Mesenchymal stem cell (in vitro differentiated cells and primary cell): ENCODE measurements around the gene GPC1.

Experiments used
- DNase-seq: peaks from one replicate; pipeline ENCODE4 v3.0.0-alpha.2; 2013
- H2AFZ ChIP-seq: one replicate; pipeline ENCODE4 v1.6.1; 2013; ENCODE audit warnings: low read depth, mild to moderate bottlenecking, control low read depth, inconsistent platforms, low read length, moderate library complexity
- H2AK5ac ChIP-seq: 2 replicates; pipeline ENCODE4 v1.6.1; 2013; ENCODE audit warnings: low read length, moderate library complexity, mild to moderate bottlenecking, inconsistent platforms; ENCODE audit not compliant: severe bottlenecking
- H2BK120ac ChIP-seq: one replicate; pipeline ENCODE4 v1.6.1; 2013; ENCODE audit warnings: low read depth, mild to moderate bottlenecking, inconsistent platforms, low read length, moderate library complexity
- H2BK12ac ChIP-seq, 2 experiments: one replicate each; pipeline ENCODE4 v1.6.1; 2013; ENCODE audit warnings: inconsistent platforms in 2 of 2, low read length in 2 of 2, mild to moderate bottlenecking in 2 of 2, moderate library complexity in 2 of 2, control low read depth in 1 of 2
- H2BK15ac ChIP-seq: one replicate; pipeline ENCODE4 v1.6.1; 2013; ENCODE audit warnings: mild to moderate bottlenecking, low read depth, inconsistent platforms; ENCODE audit not compliant: poor library complexity, severe bottlenecking
- H2BK5ac ChIP-seq: 2 replicates; pipeline ENCODE4 v1.6.1; 2013; ENCODE audit warnings: low read depth, mild to moderate bottlenecking, low read length, control low read depth, inconsistent platforms; ENCODE audit not compliant: poor library complexity, severe bottlenecking
- H3K14ac ChIP-seq, 2 experiments: one replicate each; pipeline ENCODE4 v1.6.1; 2013; ENCODE audit warnings: inconsistent platforms in 2 of 2, low read length in 2 of 2, control low read depth in 1 of 2, mild to moderate bottlenecking in 1 of 2, moderate library complexity in 1 of 2
- H3K18ac ChIP-seq, 2 experiments: one replicate each; pipeline ENCODE4 v1.6.1; 2013; ENCODE audit warnings: inconsistent platforms in 2 of 2, low read length in 2 of 2, control low read depth in 1 of 2, low read depth in 1 of 2, mild to moderate bottlenecking in 1 of 2
- H3K23ac ChIP-seq, 2 experiments: one replicate each; pipeline ENCODE4 v1.6.1; 2013; ENCODE audit warnings: inconsistent platforms in 2 of 2, low read length in 2 of 2, mild to moderate bottlenecking in 2 of 2, moderate library complexity in 2 of 2, control low read depth in 1 of 2
- H3K27ac ChIP-seq: 2 replicates; pipeline ENCODE4 v1.5.1; 2013; ENCODE audit warnings: mild to moderate bottlenecking, moderate library complexity, low read length, control low read depth, inconsistent platforms; ENCODE audit not compliant: poor library complexity, severe bottlenecking
- H3K27me3 ChIP-seq, 2 experiments: 2 replicates each; pipeline versions ENCODE4 v1.6.1 to v1.7.0; 2013; ENCODE audit warnings: low read length in 2 of 2, mild to moderate bottlenecking in 2 of 2, moderate library complexity in 2 of 2, control low read depth in 1 of 2, inconsistent platforms in 1 of 2; ENCODE audit not compliant: control insufficient read depth in 1 of 2, insufficient read depth in 1 of 2
- H3K36me3 ChIP-seq, 2 experiments: 2 replicates each; pipeline versions ENCODE4 v1.6.1 to v1.7.0; 2013; ENCODE audit warnings: low read length in 2 of 2, control low read depth in 1 of 2, inconsistent platforms in 1 of 2, low read depth in 1 of 2, mild to moderate bottlenecking in 1 of 2; ENCODE audit not compliant: insufficient read depth in 2 of 2, control insufficient read depth in 1 of 2
- H3K4ac ChIP-seq, 2 experiments: one replicate each; pipeline ENCODE4 v1.6.1; 2013; ENCODE audit warnings: inconsistent platforms in 2 of 2, low read length in 2 of 2, mild to moderate bottlenecking in 2 of 2, moderate library complexity in 2 of 2, control low read depth in 1 of 2, low read depth in 1 of 2
- H3K4me1 ChIP-seq: 2 replicates; pipeline ENCODE4 v1.6.1; 2013; ENCODE audit warnings: low read depth, low read length, control low read depth; ENCODE audit not compliant: control insufficient read depth, insufficient read depth
- H3K4me2 ChIP-seq: 2 replicates; pipeline ENCODE4 v1.6.1; 2013; ENCODE audit warnings: low read length, mild to moderate bottlenecking, inconsistent platforms; ENCODE audit not compliant: poor library complexity, severe bottlenecking
- H3K4me3 ChIP-seq, 2 experiments: 2 replicates each; pipeline versions ENCODE4 v1.5.1 to v1.7.0; 2013; ENCODE audit warnings: low read length in 2 of 2, mild to moderate bottlenecking in 2 of 2, control low read depth in 1 of 2, low read depth in 1 of 2; ENCODE audit not compliant: insufficient read depth in 1 of 2
- H3K79me1 ChIP-seq: replicated peaks from 2 replicates; pipeline ENCODE4 v1.6.1; 2013; ENCODE audit warnings: mild to moderate bottlenecking, control low read depth, low read length, inconsistent platforms; ENCODE audit not compliant: poor library complexity, severe bottlenecking
- H3K9ac ChIP-seq: 2 replicates; pipeline ENCODE4 v1.7.0; 2013; ENCODE audit warnings: mild to moderate bottlenecking, low read length, moderate library complexity
- H3K9me3 ChIP-seq: 2 replicates; pipeline ENCODE4 v1.7.0; 2013; ENCODE audit warnings: mild to moderate bottlenecking, low read length; ENCODE audit not compliant: control insufficient read depth
- H4K8ac ChIP-seq: one replicate; pipeline ENCODE4 v1.6.1; 2013; ENCODE audit warnings: inconsistent platforms, mild to moderate bottlenecking, low read length, moderate library complexity
- H4K91ac ChIP-seq: one replicate; pipeline ENCODE4 v1.6.1; 2013; ENCODE audit warnings: mild to moderate bottlenecking, low read length, inconsistent platforms
- WGBS: methylation state at CpG from one replicate; pipeline ENCODE4 v1.1.7; 2013; ENCODE audit warnings: mixed read lengths; 5-methylcytosine and 5-hydroxymethylcytosine counted together

GPC1 gene

DNA sequence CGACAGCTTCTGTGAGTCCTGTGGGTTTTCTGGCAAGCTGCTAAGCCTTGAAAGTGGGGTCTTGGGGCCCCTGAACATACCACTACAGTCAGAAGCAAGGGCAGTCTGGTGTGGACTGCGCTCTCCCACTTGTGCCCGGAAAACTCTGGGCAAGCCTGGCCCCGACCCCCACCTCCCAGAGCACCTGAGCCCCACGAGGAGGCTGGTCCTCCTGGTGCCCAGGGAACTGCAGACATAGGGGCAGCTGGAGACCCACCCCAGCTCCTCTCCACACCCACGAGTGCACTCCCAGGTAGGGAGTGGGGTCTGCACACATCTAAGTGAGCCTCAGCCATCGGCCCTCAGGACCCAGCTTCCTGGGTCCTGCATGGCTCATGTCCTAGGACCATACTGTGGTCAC is 16.2 kb upstream of the GPC1 start:
- H3K4me1 ChIP-seq, result no peaks in the 10 kb centered on the region
- peaks cover 27% of the 10 kb centered on the region for H3K9me3 ChIP-seq
- H4K91ac ChIP-seq, result no peak overlapping the region
- H2BK12ac ChIP-seq, result no peak overlapping the region
- no peak overlapping the region for H3K14ac ChIP-seq
- no peak overlapping the region for H2AFZ ChIP-seq
- no peak overlapping the region for H3K23ac ChIP-seq
- H3K4me2 ChIP-seq, result no peak overlapping the region
- no peak overlapping the region for H3K4ac ChIP-seq
- no peak overlapping the region for H2BK120ac ChIP-seq
- WGBS, result 75% methylated on average over 7 of the region's 7 CpGs
- no peak overlapping the region for H2BK5ac ChIP-seq
- H3K9ac ChIP-seq, result no peak overlapping the region
- no peak overlapping the region for H3K27ac ChIP-seq
- H2AK5ac ChIP-seq, result no peak overlapping the region
- no peak overlapping the region for H3K18ac ChIP-seq
- H4K8ac ChIP-seq, result no peak overlapping the region
- H3K36me3 ChIP-seq, result no peaks in the 10 kb centered on the region
- no peaks in the 10 kb centered on the region for H3K79me1 ChIP-seq
- DNase-seq, result no peak
- H2BK15ac ChIP-seq, result no peak overlapping the region
- H3K4me3 ChIP-seq, result no peak overlapping the region
- no peaks in the 10 kb centered on the region for H3K27me3 ChIP-seq

DNA sequence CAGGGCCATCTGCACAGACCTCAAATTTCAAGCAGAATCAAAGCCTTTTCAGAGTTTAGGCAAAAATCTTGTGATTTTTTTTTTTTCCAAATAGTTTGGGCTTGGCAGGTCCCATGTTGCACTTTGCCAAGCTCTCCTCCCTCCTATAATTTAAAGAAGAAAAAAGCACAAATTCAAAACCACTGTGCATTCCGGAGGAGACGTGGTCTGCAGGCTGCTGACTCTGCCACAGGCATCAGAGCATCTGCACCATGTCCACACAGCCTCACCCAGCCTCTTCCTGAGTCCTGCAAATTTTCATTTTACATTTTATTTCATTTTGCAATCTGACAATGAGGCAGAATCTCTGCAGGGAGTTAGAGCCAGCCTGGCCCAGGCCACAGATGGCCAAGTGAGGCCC is 15.7 kb upstream of the GPC1 start:
- Histone ChIP-seq H3K4me1 (no peaks in the 10 kb centered on the region), H4K8ac (no peak overlapping the region), H3K27me3 (peaks cover 0 to 2% of the 10 kb centered on the region in 2 experiments), H3K9ac (no peak overlapping the region), H2AK5ac (no peak overlapping the region), H3K23ac (no peak overlapping the region), H3K27ac (no peak overlapping the region), H3K9me3 (peaks cover 27% of the 10 kb centered on the region), H2BK5ac (no peak overlapping the region), H3K14ac (no peak overlapping the region), H2BK120ac (no peak overlapping the region), H3K79me1 (no peaks in the 10 kb centered on the region), H3K4me3 (no peak overlapping the region), H2AFZ (no peak overlapping the region), H2BK12ac (no peak overlapping the region), H3K4ac (no peak overlapping the region), H4K91ac (no peak overlapping the region), H3K18ac (no peak overlapping the region), H3K4me2 (no peak overlapping the region), H3K36me3 (no peaks in the 10 kb centered on the region), H2BK15ac (no peak overlapping the region)
- no peak for DNase-seq
- 60% methylated on average over 2 of the region's 2 CpGs for WGBS

GRCh38 chr2:240420206-240421104 is 15.0 kb upstream of the GPC1 start:
- Histone ChIP-seq H3K27ac (no peak overlapping the region), H2BK15ac (no peak overlapping the region), H3K23ac (no peak overlapping the region), H2BK120ac (no peak overlapping the region), H3K18ac (no peak overlapping the region), H3K9me3 (peaks cover 27% of the 10 kb centered on the region), H3K4ac (no peak overlapping the region), H2BK12ac (no peak overlapping the region), H2BK5ac (no peak overlapping the region), H3K79me1 (no peaks in the 10 kb centered on the region), H3K4me1 (no peaks in the 10 kb centered on the region), H4K8ac (no peak overlapping the region), H3K14ac (no peak overlapping the region), H3K4me3 (peak overlapping the region in 1 of 2 experiments; percentile 16), H3K9ac (no peak overlapping the region), H3K36me3 (no peaks in the 10 kb centered on the region), H3K4me2 (no peak overlapping the region), H2AK5ac (no peak overlapping the region), H4K91ac (no peak overlapping the region), H3K27me3 (peaks cover 0 to 5% of the 10 kb centered on the region in 2 experiments), H2AFZ (no peak overlapping the region)
- 81% methylated on average over 17 of the region's 18 CpGs for WGBS
- no peak for DNase-seq

- no peak overlapping the region for H3K23ac ChIP-seq
- H3K27me3 ChIP-seq, result peaks cover 0 to 14% of the 10 kb centered on the region in 2 experiments
- no peaks in the 10 kb centered on the region for H3K36me3 ChIP-seq
- no peak overlapping the region for H2AFZ ChIP-seq
- H4K8ac ChIP-seq, result no peak overlapping the region
- no peak overlapping the region for H3K4me3 ChIP-seq
- H3K18ac ChIP-seq, result no peak overlapping the region
- no peak overlapping the region for H3K14ac ChIP-seq
- H3K4me2 ChIP-seq, result no peak overlapping the region
- 72% methylated on average over 3 of the region's 3 CpGs for WGBS
- H3K9ac ChIP-seq, result no peak overlapping the region
- no peak overlapping the region for H4K91ac ChIP-seq
- no peak overlapping the region for H2BK12ac ChIP-seq
- H2BK120ac ChIP-seq, result no peak overlapping the region
- no peak overlapping the region for H3K27ac ChIP-seq
- H3K79me1 ChIP-seq, result no peaks in the 10 kb centered on the region
- H3K4ac ChIP-seq, result no peak overlapping the region
- H2BK15ac ChIP-seq, result no peak overlapping the region
- H2BK5ac ChIP-seq, result no peak overlapping the region
- H2AK5ac ChIP-seq, result no peak overlapping the region
- no peak for DNase-seq
- H3K4me1 ChIP-seq, result no peaks in the 10 kb centered on the region
- peaks cover 32% of the 10 kb centered on the region for H3K9me3 ChIP-seq
Observed at GRCh38 chr2:240421381-240421780, 14.1 kb upstream of the GPC1 start.
